ENCODE results near the gene CHCHD2.

- no peak for TF ChIP-seq CTCF (IDR thresholded peaks at IDR 0.05)
- TF ChIP-seq EP300 (IDR thresholded peaks at IDR 0.05): no peak
- no peak for TF ChIP-seq POLR2A (IDR thresholded peaks at IDR 0.05)
Measured at GRCh38 chr7:56083150-56083785, 23.0 kb downstream of the CHCHD2 start.

Data from tibial nerve (tissue), 4 donors.